Lower leg skin (tissue), 4 donors: ENCODE data around the gene BTNL9. TPM values are rescaled to one million over a fixed set of nuclear protein-coding genes. Genes with fewer than 3 reads are reported as not detected.
"Not testable (repeated sequence)": the region's sequence is repeated elsewhere in the genome, so short reads cannot be mapped to it uniquely, and the experiment has no call there.

Source experiments
- DNase-seq, 2 donors: peaks; one replicate each; pipeline ENCODE4 v3.0.0-alpha.2; 2019; ENCODE audit warnings: low spot score in 2 of 2
- H3K4me3 ChIP-seq: fragments of 200-600 bp; sonication (generic); 2 replicates; pipeline ENCODE4 v1.5.1; 2017; ENCODE audit warnings: mild to moderate bottlenecking, low read depth; ENCODE audit not compliant: poor library complexity, severe bottlenecking
- CTCF ChIP-seq, 3 donors: fragments of 450-650 bp; IDR thresholded peaks; one replicate each; pipeline ENCODE4 v1.5.1; 2016; ENCODE audit warnings: antibody characterized with exemption in 3 of 3, mild to moderate bottlenecking in 3 of 3, moderate library complexity in 2 of 3
- POLR2A ChIP-seq, 2 donors: fragments of 450-650 bp; IDR thresholded peaks; one replicate each; pipeline ENCODE4 v1.6.1; 2016 to 2017; ENCODE audit warnings: antibody characterized with exemption in 2 of 2, mild to moderate bottlenecking in 1 of 2, moderate library complexity in 1 of 2
- WGBS, 2 donors: methylation state at CpG; one replicate each; pipeline ENCODE4 v1.1.5; 2018; 5-methylcytosine and 5-hydroxymethylcytosine counted together
- intact Hi-C: fragments of 100-400 bp; cut with DNase I; formaldehyde crosslinking; loops from one replicate; pipeline ENCODE4 v1.15.0; 2023; ENCODE audit warnings: low total_unique reads
- total RNA-seq, 4 donors: library from RNA; depleted of rRNA; stranded (reverse); fragments of >200 nt; gene quantifications; one replicate each; pipeline ENCODE4 v1.1.0, GENCODE V29; 2016

BTNL9 gene
- 10 to 100 TPM; 11.7 to 26.6 (median 16.2) TPM for total RNA-seq

DNA sequence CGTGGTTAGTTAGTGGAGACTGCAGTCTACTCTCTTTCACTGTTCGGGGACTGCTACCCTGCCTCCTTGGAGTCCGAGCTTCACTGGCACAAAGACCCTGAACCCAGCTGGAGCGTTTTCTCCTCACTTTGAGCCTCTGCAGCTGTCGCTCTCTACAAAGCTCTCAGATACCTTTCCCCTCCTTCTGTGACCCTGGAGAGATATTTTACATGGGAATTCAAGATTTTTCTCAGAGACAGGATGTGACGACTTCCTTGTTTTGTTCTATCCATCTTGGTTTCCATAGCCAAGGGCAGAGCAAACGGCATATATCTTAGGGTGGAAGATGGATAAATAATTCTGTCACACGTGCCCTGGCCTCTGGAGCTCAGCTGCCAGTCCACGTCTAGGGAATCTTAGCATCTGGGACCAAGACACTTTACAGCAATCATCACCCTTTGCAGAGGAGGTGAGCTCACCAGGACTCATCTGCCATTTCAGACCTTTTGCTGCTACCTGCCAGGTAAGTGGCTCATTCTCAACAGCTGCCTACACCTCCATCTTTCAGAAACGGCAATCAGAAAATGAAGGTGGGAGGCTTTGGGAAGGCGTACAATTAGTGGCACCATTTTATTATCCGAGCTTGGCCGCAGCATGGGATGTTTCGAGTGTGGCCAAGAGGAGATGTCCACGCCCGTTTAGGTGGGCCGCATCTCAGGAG lies at the start of gene BTNL9:
TSS of gene BTNL9 (plus strand) at position 336 of the 700 bp plus-strand sequence. CDS start 5,224 bp downstream, outside the sequence.
- intact Hi-C loops = no loop called here

GRCh38 chr5:180990882-180991242 lies 49.2 kb upstream of the BTNL9 start:
- intact Hi-C loops = no loop called here
- WGBS, 2 donors = 73 to 80% methylated on average over 2 to 5 of the region's 5 CpGs
- TF ChIP-seq POLR2A (IDR thresholded peaks at IDR 0.05) = no peak
- TF ChIP-seq CTCF (IDR thresholded peaks at IDR 0.05) = no peak
- DNase-seq = no peak
- no peak overlapping the region for H3K4me3 ChIP-seq

More for the DNA sequence above, at the start of gene BTNL9:
- 60 to 68% methylated on average over 17 of the region's 17 CpGs for WGBS, 2 donors
- no peak for TF ChIP-seq POLR2A (IDR thresholded peaks at IDR 0.05)
- TF ChIP-seq CTCF (IDR thresholded peaks at IDR 0.05) = no peak
- H3K4me3 ChIP-seq = no peak within 1 kb of the TSS
- DNase-seq = no peak

- no peak overlapping the region for H3K4me3 ChIP-seq
- no peak for TF ChIP-seq POLR2A (IDR thresholded peaks at IDR 0.05)
- no peak for TF ChIP-seq CTCF (IDR thresholded peaks at IDR 0.05)
- DNase-seq = no peak
- intact Hi-C loops = no loop called here
Observed at GRCh38 chr5:181001947-181002346, 38.1 kb upstream of the BTNL9 start.

DNA sequence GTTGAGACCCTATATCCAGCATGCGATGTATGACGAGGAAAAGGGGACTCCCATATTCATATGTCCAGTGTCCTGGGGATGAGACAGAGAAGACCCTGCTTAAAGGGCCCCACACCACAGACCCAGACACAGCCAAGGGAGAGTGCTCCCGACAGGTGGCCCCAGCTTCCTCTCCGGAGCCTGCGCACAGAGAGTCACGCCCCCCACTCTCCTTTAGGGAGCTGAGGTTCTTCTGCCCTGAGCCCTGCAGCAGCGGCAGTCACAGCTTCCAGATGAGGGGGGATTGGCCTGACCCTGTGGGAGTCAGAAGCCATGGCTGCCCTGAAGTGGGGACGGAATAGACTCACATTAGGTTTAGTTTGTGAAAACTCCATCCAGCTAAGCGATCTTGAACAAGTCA lies 34.3 kb upstream of the BTNL9 start:
- no peak for DNase-seq
- intact Hi-C loops = loop anchor here (2.0 kb wide), 1 partner anchor 59 kb away; no protein-coding TSS in a partner anchor

GRCh38 chr5:181008136-181008535 lies 31.9 kb upstream of the BTNL9 start:
- intact Hi-C loops = no loop called here
- TF ChIP-seq CTCF (IDR thresholded peaks at IDR 0.05) (no peak), POLR2A (IDR thresholded peaks at IDR 0.05) (no peak)
- DNase-seq = no peak
- 69 to 71% methylated on average over 6 of the region's 6 CpGs for WGBS, 2 donors
- no peak overlapping the region for H3K4me3 ChIP-seq

More for the DNA sequence above, 34.3 kb upstream of the BTNL9 start:
- no peak overlapping the region for H3K4me3 ChIP-seq
- WGBS, 2 donors = 77 to 82% methylated on average over 9 of the region's 9 CpGs
- TF ChIP-seq CTCF (IDR thresholded peaks at IDR 0.05) (no peak), POLR2A (IDR thresholded peaks at IDR 0.05) (no peak)

GRCh38 chr5:181010018-181010417 lies 30.0 kb upstream of the BTNL9 start:
- DNase-seq, intact Hi-C loops, H3K4me3 ChIP-seq: not testable (repeated sequence)
- 83 to 96% methylated on average over 4 of the region's 4 CpGs for WGBS, 2 donors

- intact Hi-C loops, H3K4me3 ChIP-seq, DNase-seq: not testable (repeated sequence)
Observed at GRCh38 chr5:181014654-181015053, 25.4 kb upstream of the BTNL9 start.

GRCh38 chr5:181017448-181017847 lies 22.6 kb upstream of the BTNL9 start:
- H3K4me3 ChIP-seq, intact Hi-C loops, DNase-seq: not testable (repeated sequence)
- 79 to 88% methylated on average over 3 of the region's 3 CpGs for WGBS, 2 donors
